ENCODE measurements around the gene DCANP1. TPM values are rescaled to one million over a fixed set of nuclear protein-coding genes. Genes with fewer than 3 reads are reported as not detected.

The DCANP1 gene
- total RNA-seq, 1 experiment from 2014 or later = not detected

DNA sequence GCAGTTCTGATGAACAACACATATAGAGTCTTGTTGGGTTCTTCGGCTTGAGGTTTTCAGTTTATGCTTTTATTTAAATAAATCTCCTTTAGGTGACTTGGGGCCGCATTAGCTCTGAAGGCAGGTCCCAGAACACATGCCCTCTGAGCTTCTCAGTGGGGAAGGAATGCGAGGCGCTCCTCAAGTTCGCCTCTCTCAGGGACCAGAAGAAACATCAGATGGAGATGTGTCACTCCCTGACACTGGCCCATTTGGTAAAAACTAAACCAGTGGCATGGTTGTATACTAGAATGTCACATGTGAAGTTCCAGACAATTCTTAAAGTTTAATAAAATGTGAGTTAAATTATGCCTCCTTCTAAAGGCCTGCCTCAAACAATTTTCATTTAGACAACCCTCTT, 50.1 kb downstream of the DCANP1 start:
- no peak for TF ChIP-seq CBX3 (IDR thresholded peaks at IDR 0.05; ENCODE audit: low read depth)
- H3K4me3 ChIP-seq (replicated peaks in 1 of 2; ENCODE audit: low read depth in 1 of 2, low read length in 2 of 2) = no peak overlapping the region; a peak in 1 of 4 replicates
- intact Hi-C loops (cut with micrococcal nuclease) = no loop called here

DNA sequence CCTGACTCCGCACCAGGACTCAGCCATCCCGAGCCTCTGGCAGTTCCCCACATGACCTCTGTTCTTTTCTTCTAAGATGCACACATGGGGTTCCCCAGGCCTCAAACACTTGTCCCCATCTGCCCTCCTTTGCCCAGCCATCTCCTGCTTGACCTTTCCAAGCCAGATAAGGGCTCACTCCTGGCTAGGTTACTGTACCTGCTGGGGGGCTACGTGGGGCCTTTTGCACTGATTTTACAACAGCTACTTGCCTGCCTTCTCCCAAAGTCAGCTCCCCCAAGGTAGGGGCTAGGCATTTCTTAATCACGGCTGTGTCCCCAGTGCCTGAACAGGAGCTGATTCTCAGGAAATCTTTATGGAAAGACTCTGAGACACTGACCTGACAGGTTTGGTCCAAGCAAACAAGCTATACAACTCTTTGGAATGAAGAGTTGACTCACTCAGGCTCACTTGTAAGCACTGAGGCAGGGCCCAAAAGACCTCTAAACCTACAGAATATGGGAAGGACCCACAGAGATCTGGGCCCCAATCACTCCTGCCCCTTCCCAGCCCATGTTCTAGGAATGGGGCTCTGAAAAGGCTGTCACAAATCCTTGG, 50.6 kb downstream of the DCANP1 start:
- ChIA-PET POLR2A (no interaction called here), CTCF (no interaction called here), RAD21 (ENCODE audit: low non-redundant PET in 1 of 2, low total read pairs in 2 of 2, uncharacterized antibody in 2 of 2, unreplicated experiment in 2 of 2) (no interaction called here)
- Histone ChIP-seq H3K9ac (ENCODE audit: low read length) (no peak overlapping the region), H3K9me3 (ENCODE audit: control insufficient read depth in 1 of 2, insufficient read depth in 1 of 2, low read depth in 1 of 2, low read length in 2 of 2) (no peaks in the 10 kb centered on the region), H3K27ac (ENCODE audit: low read depth, low read length) (no peak overlapping the region), H3K36me3 (ENCODE audit: control insufficient read depth in 1 of 2, insufficient read depth in 2 of 2, low read length in 2 of 2) (peaks cover 2 to 17% of the 10 kb centered on the region in 2 experiments; a peak in 2 of 4 replicates), H3K4me2 (ENCODE audit: low read length) (no peak overlapping the region), H3K79me2 (ENCODE audit: insufficient read depth, low read length) (peaks cover 73% of the 10 kb centered on the region), H2AFZ (ENCODE audit: low read depth, low read length, poor library complexity, severe bottlenecking) (no peak overlapping the region), H3K4me1 (ENCODE audit: control insufficient read depth in 1 of 2, insufficient read depth in 2 of 2, low read length in 2 of 2) (peaks cover 12 to 29% of the 10 kb centered on the region in 2 experiments), H3K27me3 (ENCODE audit: insufficient read depth, low read length) (no peaks in the 10 kb centered on the region), H3K4me3 (replicated peaks in 1 of 2; ENCODE audit: low read depth in 1 of 2, low read length in 2 of 2) (no peak overlapping the region), H4K20me1 (ENCODE audit: insufficient read depth) (peaks cover 32% of the 10 kb centered on the region; the same call in 1 of the 2 replicates), H3K9me2 (ENCODE audit: insufficient read depth) (no peaks in the 10 kb centered on the region)
- intact Hi-C loops (cut with micrococcal nuclease) = no loop called here
- ATAC-seq = no peak
- BruUV-seq (replicated peaks) = no TSS peak
- DNase-seq (ENCODE audit: low read depth, low spot score) = no peak
- TF ChIP-seq, protein P1, sequence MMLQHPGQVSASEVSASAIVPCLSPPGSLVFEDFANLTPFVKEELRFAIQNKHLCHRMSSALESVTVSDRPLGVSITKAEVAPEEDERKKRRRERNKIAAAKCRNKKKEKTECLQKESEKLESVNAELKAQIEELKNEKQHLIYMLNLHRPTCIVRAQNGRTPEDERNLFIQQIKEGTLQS (IDR thresholded peaks at IDR 0.05) = no peak
- TF ChIP-seq ZFX (IDR thresholded peaks at IDR 0.05) = no peak
- TF ChIP-seq SP1 (IDR thresholded peaks at IDR 0.05; ENCODE audit: low read depth) = no peak
- TF ChIP-seq YY1 (IDR thresholded peaks at IDR 0.05; ENCODE audit: extremely low read depth, insufficient replicate concordance, low read depth, low read length) = no peak
- TF ChIP-seq POLR2A (IDR thresholded peaks at IDR 0.05; ENCODE audit: borderline replicate concordance, extremely low read depth, insufficient read depth, insufficient read length) = no peak
- no peak for TF ChIP-seq SRF (IDR thresholded peaks at IDR 0.05; ENCODE audit: low read depth)
- TF ChIP-seq, protein P2, sequence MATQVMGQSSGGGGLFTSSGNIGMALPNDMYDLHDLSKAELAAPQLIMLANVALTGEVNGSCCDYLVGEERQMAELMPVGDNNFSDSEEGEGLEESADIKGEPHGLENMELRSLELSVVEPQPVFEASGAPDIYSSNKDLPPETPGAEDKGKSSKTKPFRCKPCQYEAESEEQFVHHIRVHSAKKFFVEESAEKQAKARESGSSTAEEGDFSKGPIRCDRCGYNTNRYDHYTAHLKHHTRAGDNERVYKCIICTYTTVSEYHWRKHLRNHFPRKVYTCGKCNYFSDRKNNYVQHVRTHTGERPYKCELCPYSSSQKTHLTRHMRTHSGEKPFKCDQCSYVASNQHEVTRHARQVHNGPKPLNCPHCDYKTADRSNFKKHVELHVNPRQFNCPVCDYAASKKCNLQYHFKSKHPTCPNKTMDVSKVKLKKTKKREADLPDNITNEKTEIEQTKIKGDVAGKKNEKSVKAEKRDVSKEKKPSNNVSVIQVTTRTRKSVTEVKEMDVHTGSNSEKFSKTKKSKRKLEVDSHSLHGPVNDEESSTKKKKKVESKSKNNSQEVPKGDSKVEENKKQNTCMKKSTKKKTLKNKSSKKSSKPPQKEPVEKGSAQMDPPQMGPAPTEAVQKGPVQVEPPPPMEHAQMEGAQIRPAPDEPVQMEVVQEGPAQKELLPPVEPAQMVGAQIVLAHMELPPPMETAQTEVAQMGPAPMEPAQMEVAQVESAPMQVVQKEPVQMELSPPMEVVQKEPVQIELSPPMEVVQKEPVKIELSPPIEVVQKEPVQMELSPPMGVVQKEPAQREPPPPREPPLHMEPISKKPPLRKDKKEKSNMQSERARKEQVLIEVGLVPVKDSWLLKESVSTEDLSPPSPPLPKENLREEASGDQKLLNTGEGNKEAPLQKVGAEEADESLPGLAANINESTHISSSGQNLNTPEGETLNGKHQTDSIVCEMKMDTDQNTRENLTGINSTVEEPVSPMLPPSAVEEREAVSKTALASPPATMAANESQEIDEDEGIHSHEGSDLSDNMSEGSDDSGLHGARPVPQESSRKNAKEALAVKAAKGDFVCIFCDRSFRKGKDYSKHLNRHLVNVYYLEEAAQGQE (IDR thresholded peaks at IDR 0.05; ENCODE audit: low read depth) = no peak

More for the DNA sequence above, 50.1 kb downstream of the DCANP1 start:
- ATAC-seq = no peak
- H3K27ac ChIP-seq (ENCODE audit: low read depth, low read length) = no peak overlapping the region
- ChIA-PET RAD21 (ENCODE audit: low non-redundant PET in 1 of 2, low total read pairs in 2 of 2, uncharacterized antibody in 2 of 2, unreplicated experiment in 2 of 2) (no interaction called here), CTCF (no interaction called here), POLR2A (no interaction called here)
- no TSS peak for BruUV-seq (replicated peaks)
- DNase-seq (ENCODE audit: low read depth, low spot score) = no peak
- H3K4me1 ChIP-seq (ENCODE audit: control insufficient read depth in 1 of 2, insufficient read depth in 2 of 2, low read length in 2 of 2) = peaks cover 12 to 25% of the 10 kb centered on the region in 2 experiments
- no peak overlapping the region for H2AFZ ChIP-seq (ENCODE audit: low read depth, low read length, poor library complexity, severe bottlenecking)
- peak overlapping the region; percentile 82 for H3K4me2 ChIP-seq (ENCODE audit: low read length)
- no peak overlapping the region for H3K9ac ChIP-seq (ENCODE audit: low read length)
- peaks cover 32% of the 10 kb centered on the region; the same call in 1 of the 2 replicates for H4K20me1 ChIP-seq (ENCODE audit: insufficient read depth)
- peaks cover 68% of the 10 kb centered on the region for H3K79me2 ChIP-seq (ENCODE audit: insufficient read depth, low read length)
- H3K9me2 ChIP-seq (ENCODE audit: insufficient read depth) = no peaks in the 10 kb centered on the region
- no peaks in the 10 kb centered on the region for H3K9me3 ChIP-seq (ENCODE audit: control insufficient read depth in 1 of 2, insufficient read depth in 1 of 2, low read depth in 1 of 2, low read length in 2 of 2)
- no peaks in the 10 kb centered on the region for H3K27me3 ChIP-seq (ENCODE audit: insufficient read depth, low read length)
- peaks cover 2 to 13% of the 10 kb centered on the region in 2 experiments; a peak in 2 of 4 replicates for H3K36me3 ChIP-seq (ENCODE audit: control insufficient read depth in 1 of 2, insufficient read depth in 2 of 2, low read length in 2 of 2)
